Keratinocyte (primary cell): Measurements from ENCODE around the gene GUSB. TPM values are rescaled to one million over a fixed set of nuclear protein-coding genes. Genes with fewer than 3 reads are reported as not detected.

Experiments
- DNase-seq: peaks from one replicate; pipeline ENCODE4 v3.0.0-alpha.2; 2011; ENCODE audit warnings: low read depth, missing footprints, low spot score
- FAIRE-seq: peaks from 2 replicates; lab custom pipeline; 2011; peaks lifted over from hg19 to GRCh38; lab: Jason Lieb, UNC
- H2AFZ ChIP-seq: 2 replicates; pipeline ENCODE4 v1.6.0; 2012; ENCODE audit warnings: low read length, control low read depth, inconsistent platforms; ENCODE audit not compliant: control insufficient read depth
- H3K27ac ChIP-seq: 2 replicates; pipeline ENCODE4 v1.5.1; 2011; ENCODE audit warnings: low read length; ENCODE audit not compliant: control insufficient read depth, insufficient read depth
- H3K27me3 ChIP-seq: 3 replicates; pipeline ENCODE4 v1.6.0; 2011; ENCODE audit warnings: low read length; ENCODE audit not compliant: control insufficient read depth, insufficient read depth; ENCODE audit errors: extremely low read depth
- H3K36me3 ChIP-seq, 2 experiments: 2 replicates in 1 of 2; 3 replicates in 1 of 2; pipeline ENCODE4 v1.5.1; 2011; ENCODE audit warnings: low read length in 2 of 2, mild to moderate bottlenecking in 1 of 2; ENCODE audit not compliant: control insufficient read depth in 2 of 2, insufficient read depth in 2 of 2; ENCODE audit errors: extremely low read depth in 1 of 2
- H3K4me1 ChIP-seq: 3 replicates; pipeline ENCODE4 v1.5.1; 2011; ENCODE audit warnings: low read length; ENCODE audit not compliant: control insufficient read depth, insufficient read depth; ENCODE audit errors: extremely low read depth
- H3K4me2 ChIP-seq: 3 replicates; pipeline ENCODE4 v1.6.0; 2011; ENCODE audit warnings: low read depth, low read length; ENCODE audit not compliant: control insufficient read depth, insufficient read depth; ENCODE audit errors: extremely low read depth
- H3K4me3 ChIP-seq, 3 experiments: fragments of 200-600 bp in 1 of 3; sonication (generic) in 1 of 3; 2 replicates in 2 of 3; 3 replicates in 1 of 3; pipeline ENCODE4 v1.5.1; 2011 to 2016; ENCODE audit warnings: low read length in 3 of 3, mild to moderate bottlenecking in 3 of 3, control low read depth in 2 of 3, inconsistent platforms in 1 of 3, low read depth in 1 of 3, mixed read lengths in 1 of 3, mixed run types in 1 of 3, moderate library complexity in 1 of 3; ENCODE audit not compliant: control insufficient read depth in 2 of 3, insufficient read depth in 2 of 3; ENCODE audit errors: extremely low read depth in 1 of 3
- H3K79me2 ChIP-seq: 2 replicates; pipeline ENCODE4 v1.6.0; 2012; ENCODE audit warnings: low read length; ENCODE audit not compliant: control insufficient read depth, insufficient read depth
- H3K9ac ChIP-seq: 3 replicates; pipeline ENCODE4 v1.6.0; 2011; ENCODE audit warnings: low read length; ENCODE audit not compliant: control insufficient read depth, insufficient read depth; ENCODE audit errors: extremely low read depth
- H3K9me1 ChIP-seq: 3 replicates; pipeline ENCODE4 v1.6.0; 2011; ENCODE audit warnings: low read length; ENCODE audit not compliant: control insufficient read depth, insufficient read depth; ENCODE audit errors: extremely low read depth
- H3K9me3 ChIP-seq: 2 replicates; pipeline ENCODE4 v1.5.1; 2012; ENCODE audit warnings: low read depth, low read length; ENCODE audit not compliant: control insufficient read depth
- H4K20me1 ChIP-seq: 3 replicates; pipeline ENCODE4 v1.6.0; 2011; ENCODE audit warnings: low read length; ENCODE audit not compliant: control insufficient read depth, insufficient read depth; ENCODE audit errors: extremely low read depth
- EZH2 ChIP-seq: IDR thresholded peaks from one replicate; pipeline ENCODE4 v1.6.1; 2012; ENCODE audit warnings: inconsistent platforms, mild to moderate bottlenecking, low read length, moderate library complexity
- dilution Hi-C: fragments of 300-500 bp; cut with MboI; formaldehyde crosslinking; loops from one replicate; pipeline ENCODE4 v1.7.0; 2020; ENCODE audit warnings: low sequenced_read_pairs; ENCODE audit not compliant: extremely low pct_ligation_motif_present
- polyA plus RNA-seq, 5 experiments: library from polyadenylated mRNA; depleted of rRNA in 3 of 5; stranded (reverse) in 3 of 5; stranded (forward) in 1 of 5; unstranded in 1 of 5; fragments of >200 nt; gene quantifications; 1 replicate in 1 of 5; 2 replicates in 3 of 5; 3 replicates in 1 of 5; pipeline versions ENCODE4 v1.2.1 to v1.2.3, GENCODE V29; 2011 to 2012; ENCODE audit warnings: missing spikeins in 2 of 5, low read depth in 1 of 5, low replicate concordance in 1 of 5
- TF ChIP-seq, protein P1 (sequence below), 3 experiments: IDR thresholded peaks in 1 of 3; conservative IDR thresholded peaks in 1 of 3; optimal IDR thresholded peaks in 1 of 3; 2 replicates in 2 of 3; 3 replicates in 1 of 3; pipeline versions ENCODE3 to v1.5.1; 2011; ENCODE audit warnings: low read length in 3 of 3, mild to moderate bottlenecking in 3 of 3, moderate library complexity in 2 of 3, control low read depth in 1 of 3, inconsistent platforms in 1 of 3; ENCODE audit not compliant: insufficient read depth in 2 of 3; ENCODE audit errors: extremely low read depth in 1 of 3

Gene GUSB
- polyA plus RNA-seq, 1 donor (not counting 4 experiments of a cell fraction or from before 2014, with no cell fraction given), result 13.3 TPM

GRCh38 chr7:66016131-66016461 is 34.1 kb upstream of the GUSB start:
- H3K9ac ChIP-seq, result no peak overlapping the region
- no peak for DNase-seq
- H4K20me1 ChIP-seq, result no peaks in the 10 kb centered on the region
- no peaks in the 10 kb centered on the region for H3K36me3 ChIP-seq
- no peak overlapping the region for H3K27ac ChIP-seq
- TF ChIP-seq, protein P1, sequence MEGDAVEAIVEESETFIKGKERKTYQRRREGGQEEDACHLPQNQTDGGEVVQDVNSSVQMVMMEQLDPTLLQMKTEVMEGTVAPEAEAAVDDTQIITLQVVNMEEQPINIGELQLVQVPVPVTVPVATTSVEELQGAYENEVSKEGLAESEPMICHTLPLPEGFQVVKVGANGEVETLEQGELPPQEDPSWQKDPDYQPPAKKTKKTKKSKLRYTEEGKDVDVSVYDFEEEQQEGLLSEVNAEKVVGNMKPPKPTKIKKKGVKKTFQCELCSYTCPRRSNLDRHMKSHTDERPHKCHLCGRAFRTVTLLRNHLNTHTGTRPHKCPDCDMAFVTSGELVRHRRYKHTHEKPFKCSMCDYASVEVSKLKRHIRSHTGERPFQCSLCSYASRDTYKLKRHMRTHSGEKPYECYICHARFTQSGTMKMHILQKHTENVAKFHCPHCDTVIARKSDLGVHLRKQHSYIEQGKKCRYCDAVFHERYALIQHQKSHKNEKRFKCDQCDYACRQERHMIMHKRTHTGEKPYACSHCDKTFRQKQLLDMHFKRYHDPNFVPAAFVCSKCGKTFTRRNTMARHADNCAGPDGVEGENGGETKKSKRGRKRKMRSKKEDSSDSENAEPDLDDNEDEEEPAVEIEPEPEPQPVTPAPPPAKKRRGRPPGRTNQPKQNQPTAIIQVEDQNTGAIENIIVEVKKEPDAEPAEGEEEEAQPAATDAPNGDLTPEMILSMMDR (optimal IDR thresholded peaks at IDR 0.05 in 1 of 3, IDR thresholded peaks at IDR 0.05 in 1 of 3, conservative IDR thresholded peaks at IDR 0.05 in 1 of 3; ENCODE audit: extremely low read depth in 1 of 3, insufficient read depth in 2 of 3, low read length in 3 of 3), result no peak
- TF ChIP-seq EZH2, result no peak
- H2AFZ ChIP-seq, result no peak overlapping the region
- no peaks in the 10 kb centered on the region for H3K9me3 ChIP-seq
- H3K79me2 ChIP-seq, result no peaks in the 10 kb centered on the region
- no peaks in the 10 kb centered on the region for H3K27me3 ChIP-seq
- no peak overlapping the region for H3K4me3 ChIP-seq
- H3K9me1 ChIP-seq, result no peaks in the 10 kb centered on the region
- FAIRE-seq, result no peak
- peaks cover 7% of the 10 kb centered on the region for H3K4me1 ChIP-seq
- dilution Hi-C loops, result no loop called here
- H3K4me2 ChIP-seq, result peak overlapping the region; percentile 22

DNA sequence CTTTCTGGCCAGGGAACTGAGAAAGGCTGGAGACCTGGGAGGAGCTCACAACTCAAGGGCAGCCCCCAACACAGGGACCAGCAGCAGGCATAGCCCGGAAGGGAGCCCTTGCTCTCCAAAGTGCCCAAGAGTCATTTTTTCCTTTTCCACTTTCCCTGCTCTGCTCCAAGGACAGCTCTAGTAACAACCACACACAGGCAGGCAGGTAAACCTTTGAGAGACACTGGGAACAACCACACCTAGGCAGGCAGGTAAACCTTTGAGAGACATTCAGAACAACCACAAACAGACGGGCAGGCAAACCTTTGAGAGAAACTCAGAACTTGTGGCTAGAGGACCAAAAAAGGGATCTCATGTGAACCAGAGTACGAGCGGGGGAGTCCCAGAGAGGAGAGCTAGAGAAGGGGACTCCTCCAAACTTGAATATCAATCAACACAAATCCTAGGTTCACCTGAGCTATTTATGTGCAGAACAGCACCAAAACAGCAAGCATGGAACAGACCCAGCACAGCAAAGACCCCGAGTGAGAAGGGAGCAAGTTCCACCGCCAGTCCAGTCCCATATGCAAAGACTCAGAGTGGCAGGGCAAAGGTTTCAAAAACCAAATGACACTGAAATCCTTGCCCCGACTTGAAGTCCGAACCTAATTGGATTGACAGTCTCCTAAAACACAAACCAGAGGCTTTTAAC is 33.6 kb upstream of the GUSB start:
- no peaks in the 10 kb centered on the region for H3K27me3 ChIP-seq
- DNase-seq, result no peak
- no peak overlapping the region for H3K9ac ChIP-seq
- H2AFZ ChIP-seq, result no peak overlapping the region
- FAIRE-seq, result no peak
- no peaks in the 10 kb centered on the region for H3K9me1 ChIP-seq
- H3K79me2 ChIP-seq, result no peaks in the 10 kb centered on the region
- H3K4me2 ChIP-seq, result peak overlapping the region; percentile 22
- H3K27ac ChIP-seq, result no peak overlapping the region
- H3K4me3 ChIP-seq, result no peak overlapping the region
- no peaks in the 10 kb centered on the region for H4K20me1 ChIP-seq
- TF ChIP-seq, protein P1 (optimal IDR thresholded peaks at IDR 0.05 in 1 of 3, IDR thresholded peaks at IDR 0.05 in 1 of 3, conservative IDR thresholded peaks at IDR 0.05 in 1 of 3; ENCODE audit: extremely low read depth in 1 of 3, insufficient read depth in 2 of 3, low read length in 3 of 3), result no peak
- TF ChIP-seq EZH2, result no peak
- dilution Hi-C loops, result no loop called here
- no peaks in the 10 kb centered on the region for H3K36me3 ChIP-seq
- H3K9me3 ChIP-seq, result no peaks in the 10 kb centered on the region
- peaks cover 7% of the 10 kb centered on the region for H3K4me1 ChIP-seq
